Breast epithelium (tissue), 4 donors: ENCODE measurements around the gene SLC2A14. TPM values are rescaled to one million over a fixed set of nuclear protein-coding genes. Genes with fewer than 3 reads are reported as not detected.
"Not testable (repeated sequence)": the region's sequence is repeated elsewhere in the genome, so short reads cannot be mapped to it uniquely, and the experiment has no call there.

Experiments used
- DNase-seq, 2 donors: peaks; one replicate each; pipeline ENCODE4 v3.0.0-alpha.2; 2019; ENCODE audit warnings: low spot score in 2 of 2
- H3K27ac ChIP-seq, 2 donors: fragments of 200-600 bp; sonication (generic) in 1 of 2; one replicate each; pipeline ENCODE4 v1.5.1; 2016 to 2019; ENCODE audit warnings: mild to moderate bottlenecking in 1 of 2
- H3K27me3 ChIP-seq, 2 donors: fragments of 200-600 bp; sonication (generic) in 1 of 2; one replicate each; pipeline versions ENCODE4 v1.5.1 to v1.6.0; 2017 to 2019; ENCODE audit warnings: control low read depth in 1 of 2, mild to moderate bottlenecking in 1 of 2
- H3K36me3 ChIP-seq: fragments of 200-600 bp; one replicate; pipeline ENCODE4 v1.5.1; 2019
- H3K4me1 ChIP-seq, 2 donors: fragments of 200-600 bp; sonication (generic); one replicate each; pipeline ENCODE4 v1.5.1; 2016 to 2019; ENCODE audit warnings: control low read depth in 1 of 2
- H3K4me3 ChIP-seq, 3 donors: fragments of 200-600 bp; sonication (generic); 1 replicate in 2 of 3; 2 replicates in 1 of 3; pipeline ENCODE4 v1.5.1; 2016 to 2019; ENCODE audit warnings: mild to moderate bottlenecking in 3 of 3, moderate library complexity in 2 of 3
- H3K9me3 ChIP-seq, 2 donors: fragments of 200-600 bp; sonication (generic) in 1 of 2; one replicate each; pipeline ENCODE4 v1.5.1; 2016 to 2019; ENCODE audit warnings: control low read depth in 1 of 2
- CTCF ChIP-seq, 3 donors: fragments of 450-650 bp; IDR thresholded peaks; one replicate each; pipeline ENCODE4 v1.5.1; 2016 to 2017; ENCODE audit warnings: antibody characterized with exemption in 3 of 3, mild to moderate bottlenecking in 3 of 3, moderate library complexity in 3 of 3
- POLR2A ChIP-seq: fragments of 450-650 bp; IDR thresholded peaks from one replicate; pipeline ENCODE4 v1.6.1; 2016; ENCODE audit warnings: antibody characterized with exemption, mild to moderate bottlenecking, moderate library complexity
- POLR2AphosphoS5 ChIP-seq, 3 donors: sonication (generic); formaldehyde crosslinking; IDR thresholded peaks; one replicate each; pipeline ENCODE4 v1.6.1; 2017; ENCODE audit warnings: antibody characterized with exemption in 3 of 3
- intact Hi-C: fragments of 100-400 bp; cut with DNase I; formaldehyde crosslinking; loops from one replicate; pipeline ENCODE4 v1.15.1; 2023; ENCODE audit warnings: low total_unique reads
- total RNA-seq, 3 donors: library from RNA; depleted of rRNA; stranded (reverse); fragments of >200 nt; gene quantifications; one replicate each; pipeline ENCODE4 v1.1.0, GENCODE V29; 2016

The SLC2A14 gene
- total RNA-seq, 3 donors from 2014 or later: 2.7 TPM; not detected in 2

DNA sequence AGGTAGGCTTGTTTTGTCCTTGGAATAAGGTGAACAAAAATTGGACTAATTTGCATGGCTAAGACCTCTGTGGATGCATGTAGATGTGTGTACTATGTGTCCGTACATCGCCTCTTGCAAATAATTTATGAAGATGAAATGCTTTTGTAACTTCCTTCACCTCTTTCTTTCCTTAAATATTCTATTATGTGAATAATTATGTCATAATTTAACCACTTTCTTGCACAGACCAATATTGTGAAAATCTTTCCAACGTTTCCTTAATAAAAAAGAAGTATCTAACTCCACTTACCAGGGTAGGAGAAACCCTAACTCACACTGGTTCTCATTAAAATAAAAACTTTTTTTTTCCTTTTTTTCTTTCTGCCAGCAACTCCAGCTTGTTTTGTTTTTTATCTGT lies 79.5 kb downstream of the SLC2A14 start:
- DNase-seq: no peak
- Histone ChIP-seq H3K27me3 (no peaks in the 10 kb centered on the region), H3K9me3 (no peaks in the 10 kb centered on the region), H3K4me1 (no peaks in the 10 kb centered on the region), H3K4me3 (no peak overlapping the region), H3K27ac (no peak overlapping the region), H3K36me3 (no peaks in the 10 kb centered on the region)
- intact Hi-C loops: no loop called here
- TF ChIP-seq POLR2AphosphoS5 (IDR thresholded peaks at IDR 0.05): no peak
- no peak for TF ChIP-seq CTCF (IDR thresholded peaks at IDR 0.05)
- TF ChIP-seq POLR2A: no peak

DNA sequence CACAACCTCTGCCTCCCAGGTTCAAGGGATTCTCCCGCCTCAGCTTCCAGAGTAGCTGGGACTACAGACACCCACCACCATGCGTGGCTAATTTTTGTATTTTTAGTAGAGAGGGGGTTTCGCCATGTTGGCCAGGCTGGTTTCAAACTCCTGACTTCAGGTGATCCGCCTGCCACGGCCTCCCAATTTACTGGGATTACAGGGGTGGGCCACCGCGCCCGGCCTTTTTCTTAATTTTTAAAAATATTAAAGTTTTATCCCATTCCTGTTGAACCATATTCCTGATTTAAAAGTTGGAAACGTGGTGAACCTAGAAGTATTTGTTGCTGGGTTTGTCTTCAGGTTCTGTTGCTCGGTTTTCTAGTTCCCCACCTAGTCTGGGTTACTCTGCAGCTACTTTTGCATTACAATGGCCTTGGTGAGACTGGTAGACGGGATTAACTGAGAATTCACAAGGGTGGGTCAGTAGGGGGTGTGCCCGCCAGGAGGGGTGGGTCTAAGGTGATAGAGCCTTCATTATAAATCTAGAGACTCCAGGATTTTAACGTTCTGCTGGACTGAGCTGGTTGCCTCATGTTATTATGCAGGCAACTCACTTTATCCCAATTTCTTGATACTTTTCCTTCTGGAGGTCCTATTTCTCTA lies 83.7 kb downstream of the SLC2A14 start, which contains the start of gene NANOG:
NANOG (plus strand) TSS at position 519 of the 645 bp plus-strand sequence. CDS start 213 bp downstream, outside the sequence.
- intact Hi-C loops, H3K4me3 ChIP-seq, H3K27ac ChIP-seq, H3K27me3 ChIP-seq, H3K4me1 ChIP-seq, H3K36me3 ChIP-seq, DNase-seq, H3K9me3 ChIP-seq: not testable (repeated sequence)

DNA sequence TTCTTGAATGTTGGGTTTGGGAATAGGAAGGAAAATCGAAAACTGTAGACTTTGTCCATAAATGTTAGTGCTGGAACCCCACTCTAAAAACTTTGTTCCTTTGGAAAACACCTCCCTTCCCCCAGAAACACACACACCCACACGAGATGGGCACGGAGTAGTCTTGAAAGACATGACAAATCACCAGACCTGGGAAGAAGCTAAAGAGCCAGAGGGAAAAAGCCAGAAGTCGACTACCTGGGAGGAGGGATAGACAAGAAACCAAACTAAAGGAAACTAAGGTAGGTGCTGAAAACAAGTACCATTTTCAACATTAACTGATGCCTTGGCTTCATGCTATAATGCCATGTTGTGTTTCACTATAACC lies 84.4 kb downstream of the SLC2A14 start:
- Histone ChIP-seq H3K27ac (no peak overlapping the region), H3K36me3 (no peaks in the 10 kb centered on the region), H3K4me1 (no peaks in the 10 kb centered on the region), H3K27me3 (no peaks in the 10 kb centered on the region), H3K9me3 (no peaks in the 10 kb centered on the region), H3K4me3 (no peak overlapping the region)
- TF ChIP-seq POLR2A: no peak
- TF ChIP-seq POLR2AphosphoS5 (IDR thresholded peaks at IDR 0.05): no peak
- TF ChIP-seq CTCF (IDR thresholded peaks at IDR 0.05): no peak
- no peak for DNase-seq
- intact Hi-C loops: no loop called here

DNA sequence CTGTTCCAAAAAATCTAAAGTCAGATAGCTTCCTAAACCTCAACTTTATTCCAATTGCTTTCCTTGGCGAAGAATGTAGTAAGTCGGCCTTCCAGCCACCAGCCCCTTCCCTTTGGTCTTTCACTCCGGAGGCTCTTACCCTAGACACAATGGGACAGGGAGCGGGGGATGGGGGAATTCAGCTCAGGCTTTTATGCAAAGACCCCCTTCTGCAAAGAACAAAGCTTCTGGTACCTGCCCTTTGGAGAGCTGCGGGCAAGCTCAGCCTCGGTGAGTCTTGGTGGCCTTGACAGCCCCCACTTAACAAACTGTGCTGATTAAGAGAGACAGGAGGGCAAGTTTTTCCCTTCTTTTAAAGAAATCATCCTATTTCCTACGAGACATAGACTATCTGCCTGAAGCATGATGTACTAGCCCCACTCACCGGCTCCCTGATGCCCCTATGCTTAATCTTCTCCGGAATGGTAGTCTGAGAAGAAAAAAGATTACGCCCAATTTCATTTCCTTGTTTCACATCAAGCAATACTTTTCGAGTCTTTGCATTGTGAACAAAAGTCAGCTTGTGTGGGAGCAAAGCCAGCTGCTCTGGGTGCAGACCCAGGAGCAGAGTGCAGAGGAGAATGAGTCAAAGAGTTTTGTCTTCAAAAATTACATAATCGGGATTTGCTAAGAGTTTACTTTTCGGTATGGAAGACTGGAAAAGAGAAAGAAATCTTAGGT lies 85.0 kb downstream of the SLC2A14 start:
- intact Hi-C loops: no loop called here
- no peak for DNase-seq
- H3K4me3 ChIP-seq: no peak overlapping the region
- H3K36me3 ChIP-seq: no peaks in the 10 kb centered on the region
- no peak overlapping the region for H3K27ac ChIP-seq
- H3K4me1 ChIP-seq: no peaks in the 10 kb centered on the region
- no peak for TF ChIP-seq POLR2AphosphoS5 (IDR thresholded peaks at IDR 0.05)
- no peak for TF ChIP-seq CTCF (IDR thresholded peaks at IDR 0.05)
- no peak for TF ChIP-seq POLR2A
- no peaks in the 10 kb centered on the region for H3K27me3 ChIP-seq
- no peaks in the 10 kb centered on the region for H3K9me3 ChIP-seq

- Histone ChIP-seq H3K4me1 (no peaks in the 10 kb centered on the region), H3K27me3 (no peaks in the 10 kb centered on the region), H3K4me3 (no peak overlapping the region), H3K27ac (no peak overlapping the region), H3K36me3 (no peaks in the 10 kb centered on the region), H3K9me3 (no peaks in the 10 kb centered on the region)
- TF ChIP-seq POLR2AphosphoS5 (IDR thresholded peaks at IDR 0.05) (no peak), CTCF (IDR thresholded peaks at IDR 0.05) (no peak), POLR2A (no peak)
- DNase-seq: no peak
- intact Hi-C loops: no loop called here
Measured at GRCh38 chr12:7784701-7785100, 88.0 kb downstream of the SLC2A14 start.

GRCh38 chr12:7783433-7783832 lies 89.3 kb downstream of the SLC2A14 start:
- H3K36me3 ChIP-seq, H3K27ac ChIP-seq, H3K9me3 ChIP-seq, H3K27me3 ChIP-seq, H3K4me3 ChIP-seq, DNase-seq, H3K4me1 ChIP-seq, intact Hi-C loops: not testable (repeated sequence)
